ENCODE data around the gene DNHD1. TPM values are rescaled to one million over a fixed set of nuclear protein-coding genes. Genes with fewer than 3 reads are reported as not detected.

Gene DNHD1
- total RNA-seq, 1 donor from 2014 or later = 1.0 TPM

GRCh38 chr11:6548641-6549040 is 51.6 kb downstream of the DNHD1 start:
- no peak for DNase-seq (ENCODE audit: low read depth)
- TF ChIP-seq CTCF (conservative IDR thresholded peaks at IDR 0.05; ENCODE audit: low read depth, low read length) = no peak

DNA sequence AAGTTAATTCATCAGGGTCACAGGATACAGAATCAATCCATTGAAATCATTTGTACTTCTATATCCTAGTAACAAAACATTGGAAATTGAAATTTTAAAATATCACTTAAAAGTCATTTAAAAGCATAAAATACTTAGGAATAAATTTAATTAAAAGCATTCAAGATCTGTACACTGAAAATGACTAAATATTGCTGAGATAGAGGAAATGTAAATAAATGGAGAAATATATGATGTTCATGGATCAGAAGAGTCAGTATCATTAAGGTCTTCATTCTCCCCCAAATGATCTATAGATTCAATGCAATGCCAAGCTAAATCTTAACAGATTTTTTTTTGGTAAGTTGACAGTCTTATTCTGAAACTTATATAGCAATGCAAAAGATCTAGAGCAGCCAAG is 56.6 kb downstream of the DNHD1 start:
- DNase-seq (ENCODE audit: low read depth) = no peak
- TF ChIP-seq CTCF (conservative IDR thresholded peaks at IDR 0.05; ENCODE audit: low read depth, low read length) = no peak
- no peak overlapping the region for H3K4me3 ChIP-seq (ENCODE audit: low read depth, low read length)

More at GRCh38 chr11:6548641-6549040, 51.6 kb downstream of the DNHD1 start:
- no peak overlapping the region for H3K4me3 ChIP-seq (ENCODE audit: low read depth, low read length)

- H3K4me3 ChIP-seq (ENCODE audit: low read depth, low read length) = no peak overlapping the region
- no peak for DNase-seq (ENCODE audit: low read depth)
- TF ChIP-seq CTCF (conservative IDR thresholded peaks at IDR 0.05; ENCODE audit: low read depth, low read length) = no peak
These were observed 58.0 kb downstream of the DNHD1 start for GRCh38 chr11:6554828-6555706.

DNA sequence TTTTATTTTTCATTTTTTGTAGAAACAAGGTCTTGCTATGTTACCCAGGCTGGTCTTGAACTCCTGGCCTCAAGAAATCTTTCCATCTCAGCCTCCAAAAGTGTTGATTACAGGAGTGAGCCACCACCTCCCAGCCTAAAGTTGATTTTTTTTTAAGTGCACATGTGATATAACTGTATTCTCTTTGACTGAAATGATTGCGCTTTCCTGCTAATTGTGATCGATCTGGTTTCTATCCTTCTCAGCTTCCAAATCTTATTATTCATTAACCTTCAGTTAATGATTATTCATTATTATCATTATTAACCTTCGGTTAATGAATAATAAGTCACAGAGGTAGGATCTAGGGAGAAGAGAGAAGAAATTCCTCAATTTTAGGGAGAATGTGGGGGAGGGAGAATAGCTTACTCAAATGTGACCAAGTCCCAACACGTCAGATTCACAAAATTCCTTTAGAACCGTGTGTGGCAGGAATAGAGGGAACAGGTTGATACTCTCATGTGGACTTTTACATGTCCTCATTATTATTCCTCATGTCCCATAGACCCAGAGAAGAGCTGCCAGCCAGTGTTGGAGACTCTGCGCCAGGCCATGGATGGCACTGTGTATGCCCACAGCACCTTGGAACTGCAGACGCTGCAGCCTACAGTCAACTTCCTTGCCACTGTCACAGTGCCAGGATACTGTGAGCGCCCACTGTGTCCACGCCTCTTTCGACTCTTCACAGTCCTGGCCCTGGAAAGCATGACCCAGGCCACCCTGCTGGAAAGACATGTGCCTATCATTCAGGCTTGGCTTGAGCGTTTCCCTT is 59.3 kb downstream of the DNHD1 start:
- DNase-seq (ENCODE audit: low read depth) = no peak
- no peak for TF ChIP-seq CTCF (conservative IDR thresholded peaks at IDR 0.05; ENCODE audit: low read depth, low read length)
- H3K4me3 ChIP-seq (ENCODE audit: low read depth, low read length) = no peak overlapping the region

DNA sequence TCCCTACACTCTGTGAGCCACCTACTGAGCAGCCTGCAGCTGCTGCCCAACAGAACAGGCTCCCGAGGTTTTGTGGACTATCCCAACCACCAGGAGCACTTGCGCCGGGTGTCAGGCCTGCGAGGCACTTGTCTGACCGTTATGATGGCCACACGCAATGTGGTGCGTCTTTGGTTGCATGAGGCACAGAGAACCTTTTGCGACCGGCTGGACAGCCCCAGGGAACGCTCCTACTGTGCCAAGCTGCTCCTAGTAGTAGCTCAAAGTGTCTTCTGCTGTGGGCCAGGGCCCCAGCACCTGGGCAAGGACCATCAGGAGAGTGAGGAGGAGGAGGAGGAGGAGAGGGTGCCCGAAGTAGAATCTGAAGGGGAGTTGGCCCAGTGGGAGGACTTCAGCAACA is 60.0 kb downstream of the DNHD1 start:
- H3K4me3 ChIP-seq (ENCODE audit: low read depth, low read length) = no peak overlapping the region
- no peak for TF ChIP-seq CTCF (conservative IDR thresholded peaks at IDR 0.05; ENCODE audit: low read depth, low read length)
- DNase-seq (ENCODE audit: low read depth) = no peak

DNA sequence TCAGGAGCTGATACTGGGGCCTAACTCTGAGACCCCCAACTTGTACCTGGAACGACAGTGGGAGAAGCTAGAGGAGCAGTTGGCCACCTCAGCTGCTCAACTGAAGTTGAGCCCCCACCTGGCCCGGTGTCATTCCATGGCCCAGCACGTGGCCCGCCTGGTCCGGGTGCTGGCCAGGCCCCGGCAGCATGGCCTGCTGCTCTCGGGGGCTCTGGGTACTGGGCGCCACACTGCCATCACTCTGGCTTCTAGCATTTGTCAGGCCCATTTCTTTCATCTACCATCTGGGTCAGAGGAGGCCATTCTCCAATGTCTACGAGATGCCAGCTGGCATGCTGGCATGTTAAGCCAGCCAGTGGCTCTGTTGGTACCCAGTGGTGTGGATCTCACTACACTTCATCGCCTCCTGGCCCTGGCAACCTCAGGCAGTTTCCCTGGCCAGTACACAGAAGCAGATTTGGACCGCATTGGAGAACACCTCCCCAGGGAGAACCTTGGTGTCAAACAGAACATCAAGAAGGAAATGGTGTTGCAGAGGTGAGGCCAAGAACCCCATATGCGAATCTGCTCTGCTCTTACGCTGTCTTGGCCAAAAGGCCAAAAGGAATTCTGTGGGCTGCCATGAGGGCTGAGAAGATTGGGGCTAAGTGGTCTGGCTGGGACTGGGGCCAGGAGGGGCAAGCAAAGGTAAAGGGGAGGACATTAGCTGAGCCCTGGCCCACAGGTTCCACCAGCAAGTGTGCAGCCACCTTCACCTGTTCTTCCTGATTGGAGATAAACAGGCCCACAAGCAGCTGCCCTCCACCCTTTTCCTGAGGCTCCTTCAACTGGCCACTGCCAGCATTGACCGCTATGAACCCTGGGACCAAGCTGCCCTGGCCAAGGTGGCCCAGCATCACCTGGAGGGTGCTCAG is 60.9 kb downstream of the DNHD1 start:
- H3K4me3 ChIP-seq (ENCODE audit: low read depth, low read length) = no peak overlapping the region
- no peak for TF ChIP-seq CTCF (conservative IDR thresholded peaks at IDR 0.05; ENCODE audit: low read depth, low read length)
- no peak for DNase-seq (ENCODE audit: low read depth)
